Fibroblast of lung (primary cell): ENCODE data around the gene SMIM38. TPM values are rescaled to one million over a fixed set of nuclear protein-coding genes. Genes with fewer than 3 reads are reported as not detected.

Experiments used
- DNase-seq, 2 donors: peaks; one replicate each; pipeline versions ENCODE4 v3.0.0 to v3.0.0-alpha.2; 2010; ENCODE audit warnings: low read depth in 2 of 2
- H2AFZ ChIP-seq: 2 replicates; pipeline ENCODE4 v1.5.1; 2012; ENCODE audit warnings: low read length, control low read depth, inconsistent platforms
- H3K27ac ChIP-seq: 2 replicates; pipeline ENCODE4 v1.5.1; 2011; ENCODE audit warnings: low read length, control low read depth; ENCODE audit not compliant: insufficient read depth
- H3K27me3 ChIP-seq: 2 replicates; pipeline ENCODE4 v1.5.1; 2011; ENCODE audit warnings: mild to moderate bottlenecking, low read length; ENCODE audit not compliant: control insufficient read depth, insufficient read depth
- H3K36me3 ChIP-seq: 2 replicates; pipeline ENCODE4 v1.5.1; 2011; ENCODE audit warnings: low read length; ENCODE audit not compliant: control insufficient read depth, insufficient read depth
- H3K4me1 ChIP-seq: 2 replicates; pipeline ENCODE4 v1.5.1; 2011; ENCODE audit warnings: low read length; ENCODE audit not compliant: control insufficient read depth, insufficient read depth; ENCODE audit errors: extremely low read depth
- H3K4me2 ChIP-seq: 2 replicates; pipeline ENCODE4 v1.5.1; 2011; ENCODE audit warnings: low read length, control low read depth; ENCODE audit not compliant: insufficient read depth; ENCODE audit errors: extremely low read depth
- H3K4me3 ChIP-seq, 4 experiments: fragments of 200-600 bp in 1 of 4; sonication (generic) in 1 of 4; replicated peaks in 1 of 4; 2 replicates each; pipeline ENCODE4 v1.5.1; 2011 to 2016; ENCODE audit warnings: low read length in 4 of 4, low read depth in 3 of 4, mild to moderate bottlenecking in 3 of 4, control low read depth in 2 of 4, inconsistent platforms in 1 of 4, mixed read lengths in 1 of 4; ENCODE audit not compliant: insufficient read depth in 1 of 4; ENCODE audit errors: control extremely low read depth in 1 of 4
- H3K79me2 ChIP-seq: 2 replicates; pipeline ENCODE4 v1.5.1; 2012; ENCODE audit warnings: mild to moderate bottlenecking, low read length, inconsistent platforms; ENCODE audit not compliant: control insufficient read depth, insufficient read depth
- H3K9ac ChIP-seq: 2 replicates; pipeline ENCODE4 v1.5.1; 2011; ENCODE audit warnings: mild to moderate bottlenecking, low read length, control low read depth; ENCODE audit not compliant: insufficient read depth
- H3K9me3 ChIP-seq: 2 replicates; pipeline ENCODE4 v1.5.1; 2012; ENCODE audit warnings: low read depth, low read length; ENCODE audit not compliant: control insufficient read depth, insufficient read depth
- H4K20me1 ChIP-seq: 2 replicates; pipeline ENCODE4 v1.5.1; 2011; ENCODE audit warnings: low read length; ENCODE audit not compliant: control insufficient read depth, insufficient read depth; ENCODE audit errors: extremely low read depth
- EZH2 ChIP-seq: IDR thresholded peaks from 2 replicates; pipeline ENCODE4 v1.5.1; 2012; ENCODE audit warnings: low read length, control low read depth, mild to moderate bottlenecking; ENCODE audit errors: missing control alignments
- polyA plus RNA-seq, 2 donors: library from polyadenylated mRNA; depleted of rRNA in 1 of 2; stranded (reverse) in 1 of 2; unstranded in 1 of 2; fragments of >200 nt; gene quantifications; 2 replicates each; pipeline ENCODE4 v1.2.1, GENCODE V29; 2011 to 2012; ENCODE audit warnings: missing spikeins in 1 of 2
- total RNA-seq: library from RNA; depleted of rRNA; stranded (reverse); fragments of >200 nt; gene quantifications from 2 replicates; pipeline ENCODE4 v1.2.1, GENCODE V29; 2014
- TF ChIP-seq, protein P1 (sequence below), 2 donors: IDR thresholded peaks in 1 of 2; conservative IDR thresholded peaks in 1 of 2; 1 replicate in 1 of 2; 2 replicates in 1 of 2; pipeline ENCODE4 v1.5.1; 2011 to 2012; ENCODE audit warnings: low read length in 2 of 2, control low read depth in 1 of 2, inconsistent platforms in 1 of 2, low read depth in 1 of 2, mild to moderate bottlenecking in 1 of 2

The SMIM38 gene
- total and polyA plus RNA-seq, 2 donors (not counting 1 experiment from before 2014, with no cell fraction given) = 0.06 to 0.33 TPM

DNA sequence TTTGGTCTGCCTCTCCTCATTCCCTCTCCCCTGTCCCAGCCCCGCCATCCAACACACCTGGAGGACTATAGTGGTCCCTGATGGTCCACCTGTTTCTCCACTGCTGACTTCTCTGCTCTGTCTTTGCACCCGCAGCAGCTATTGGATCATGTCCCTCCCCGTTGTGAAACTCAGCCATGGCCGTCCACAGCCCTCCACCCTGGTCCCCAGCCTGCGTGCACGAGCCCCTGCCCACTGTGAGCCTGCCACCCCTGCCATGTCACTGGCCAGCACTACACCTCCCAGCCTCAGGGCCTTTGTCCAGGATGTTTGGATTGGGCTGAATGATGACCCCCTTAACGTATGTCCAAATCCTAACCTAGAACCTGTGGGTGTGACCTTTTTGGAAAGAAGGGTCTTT, 47.7 kb upstream of the SMIM38 start:
- H3K4me1 ChIP-seq = no peaks in the 10 kb centered on the region
- H3K4me2 ChIP-seq = no peak overlapping the region
- no peak overlapping the region for H3K4me3 ChIP-seq
- no peak for DNase-seq
- TF ChIP-seq EZH2 = no peak
- TF ChIP-seq, protein P1, sequence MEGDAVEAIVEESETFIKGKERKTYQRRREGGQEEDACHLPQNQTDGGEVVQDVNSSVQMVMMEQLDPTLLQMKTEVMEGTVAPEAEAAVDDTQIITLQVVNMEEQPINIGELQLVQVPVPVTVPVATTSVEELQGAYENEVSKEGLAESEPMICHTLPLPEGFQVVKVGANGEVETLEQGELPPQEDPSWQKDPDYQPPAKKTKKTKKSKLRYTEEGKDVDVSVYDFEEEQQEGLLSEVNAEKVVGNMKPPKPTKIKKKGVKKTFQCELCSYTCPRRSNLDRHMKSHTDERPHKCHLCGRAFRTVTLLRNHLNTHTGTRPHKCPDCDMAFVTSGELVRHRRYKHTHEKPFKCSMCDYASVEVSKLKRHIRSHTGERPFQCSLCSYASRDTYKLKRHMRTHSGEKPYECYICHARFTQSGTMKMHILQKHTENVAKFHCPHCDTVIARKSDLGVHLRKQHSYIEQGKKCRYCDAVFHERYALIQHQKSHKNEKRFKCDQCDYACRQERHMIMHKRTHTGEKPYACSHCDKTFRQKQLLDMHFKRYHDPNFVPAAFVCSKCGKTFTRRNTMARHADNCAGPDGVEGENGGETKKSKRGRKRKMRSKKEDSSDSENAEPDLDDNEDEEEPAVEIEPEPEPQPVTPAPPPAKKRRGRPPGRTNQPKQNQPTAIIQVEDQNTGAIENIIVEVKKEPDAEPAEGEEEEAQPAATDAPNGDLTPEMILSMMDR (conservative IDR thresholded peaks at IDR 0.05 in 1 of 2, IDR thresholded peaks at IDR 0.05 in 1 of 2; ENCODE audit: low read depth in 1 of 2, low read length in 2 of 2) = no peak
- H2AFZ ChIP-seq = no peak overlapping the region
- no peak overlapping the region for H3K9ac ChIP-seq
- no peaks in the 10 kb centered on the region for H4K20me1 ChIP-seq
- no peak overlapping the region for H3K27ac ChIP-seq
- no peaks in the 10 kb centered on the region for H3K27me3 ChIP-seq
- H3K9me3 ChIP-seq = no peaks in the 10 kb centered on the region
- no peaks in the 10 kb centered on the region for H3K79me2 ChIP-seq
- no peaks in the 10 kb centered on the region for H3K36me3 ChIP-seq

DNA sequence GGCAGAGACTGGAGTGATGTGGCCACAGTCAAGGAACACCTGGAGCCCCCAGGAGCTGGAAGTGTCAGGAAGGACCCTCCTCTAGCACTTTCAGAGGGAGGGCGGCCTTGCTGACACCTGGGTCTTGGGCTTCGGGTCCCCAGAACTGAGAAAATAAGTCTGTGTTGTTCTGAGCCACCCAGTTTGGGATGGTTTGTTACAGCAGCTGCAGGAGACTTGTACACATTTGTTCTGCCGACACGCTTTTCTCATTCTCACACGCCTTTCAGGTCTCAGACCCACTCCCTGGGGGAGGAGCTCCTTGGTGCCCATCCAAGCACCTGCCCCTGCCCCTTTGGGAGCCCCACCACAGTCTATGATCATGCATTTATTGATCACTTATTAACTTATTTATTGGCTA, 47.2 kb upstream of the SMIM38 start:
- H3K4me1 ChIP-seq = no peaks in the 10 kb centered on the region
- no peaks in the 10 kb centered on the region for H3K79me2 ChIP-seq
- no peak overlapping the region for H2AFZ ChIP-seq
- no peaks in the 10 kb centered on the region for H4K20me1 ChIP-seq
- no peak overlapping the region for H3K4me3 ChIP-seq
- H3K27me3 ChIP-seq = no peaks in the 10 kb centered on the region
- TF ChIP-seq, protein P1 (conservative IDR thresholded peaks at IDR 0.05 in 1 of 2, IDR thresholded peaks at IDR 0.05 in 1 of 2; ENCODE audit: low read depth in 1 of 2, low read length in 2 of 2) = no peak
- TF ChIP-seq EZH2 = no peak
- H3K9ac ChIP-seq = no peak overlapping the region
- H3K36me3 ChIP-seq = no peaks in the 10 kb centered on the region
- no peak overlapping the region for H3K4me2 ChIP-seq
- no peak for DNase-seq
- no peaks in the 10 kb centered on the region for H3K9me3 ChIP-seq
- no peak overlapping the region for H3K27ac ChIP-seq

DNA sequence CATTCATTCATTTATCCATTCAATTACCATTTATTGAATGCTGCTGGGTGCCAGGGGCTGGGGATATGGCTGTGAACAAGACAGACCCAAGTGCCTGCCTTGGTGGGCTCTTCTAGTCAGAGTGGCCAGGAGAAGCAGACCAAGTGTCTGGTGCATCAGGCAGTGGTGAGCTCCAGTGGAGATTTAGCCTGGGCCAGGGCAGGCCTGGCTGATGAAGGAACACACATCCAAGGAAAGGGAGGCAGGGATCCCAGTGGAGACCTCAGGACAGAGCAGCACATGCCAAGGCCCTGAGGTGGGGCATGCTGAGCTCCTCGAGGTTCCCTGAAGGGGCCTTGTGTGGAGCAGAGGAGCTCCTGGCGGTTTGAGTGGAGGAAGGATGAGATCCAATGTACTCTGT, 46.6 kb upstream of the SMIM38 start:
- Histone ChIP-seq H3K4me1 (no peaks in the 10 kb centered on the region), H3K9ac (no peak overlapping the region), H3K27ac (no peak overlapping the region), H2AFZ (no peak overlapping the region), H3K4me3 (no peak overlapping the region), H3K36me3 (no peaks in the 10 kb centered on the region), H3K9me3 (no peaks in the 10 kb centered on the region), H3K4me2 (no peak overlapping the region), H4K20me1 (no peaks in the 10 kb centered on the region), H3K27me3 (no peaks in the 10 kb centered on the region), H3K79me2 (no peaks in the 10 kb centered on the region)
- no peak for DNase-seq
- TF ChIP-seq EZH2 = no peak
- TF ChIP-seq, protein P1 (conservative IDR thresholded peaks at IDR 0.05 in 1 of 2, IDR thresholded peaks at IDR 0.05 in 1 of 2; ENCODE audit: low read depth in 1 of 2, low read length in 2 of 2) = no peak
